Osteocyte (in vitro differentiated cells): ENCODE measurements around the gene GRIA3. TPM values are rescaled to one million over a fixed set of nuclear protein-coding genes. Genes with fewer than 3 reads are reported as not detected.

Experiments
- DNase-seq: peaks from one replicate; pipeline ENCODE4 v3.0.0; 2021; ENCODE audit warnings: mixed read lengths; ENCODE audit not compliant: unreplicated experiment; ENCODE audit errors: extremely low spot score
- H3K27ac Mint-ChIP-seq: one replicate; pipeline ENCODE4 v1.8.0; 2021; ENCODE audit warnings: mild to moderate bottlenecking, mixed read lengths; ENCODE audit not compliant: unreplicated experiment
- H3K27me3 Mint-ChIP-seq: one replicate; pipeline ENCODE4 v1.8.0; 2021; ENCODE audit warnings: mixed read lengths; ENCODE audit not compliant: unreplicated experiment
- H3K36me3 Mint-ChIP-seq: one replicate; pipeline ENCODE4 v1.8.0; 2021; ENCODE audit warnings: mixed read lengths; ENCODE audit not compliant: unreplicated experiment
- H3K4me1 Mint-ChIP-seq: one replicate; pipeline ENCODE4 v1.8.0; 2021; ENCODE audit warnings: mixed read lengths; ENCODE audit not compliant: unreplicated experiment
- H3K4me3 Mint-ChIP-seq: one replicate; pipeline ENCODE4 v1.8.0; 2021; ENCODE audit warnings: mild to moderate bottlenecking, moderate library complexity, mixed read lengths; ENCODE audit not compliant: unreplicated experiment
- H3K9me3 Mint-ChIP-seq: one replicate; pipeline ENCODE4 v1.8.0; 2021; ENCODE audit warnings: mixed read lengths; ENCODE audit not compliant: unreplicated experiment
- CTCF ChIP-seq: fragments of 200-600 bp; sonication (generic); IDR thresholded peaks from 2 replicates; pipeline ENCODE4 v1.5.0; 2021; ENCODE audit warnings: antibody characterized with exemption, mild to moderate bottlenecking, moderate library complexity
- total RNA-seq: library from RNA; stranded (reverse); gene quantifications from 2 replicates; pipeline ENCODE4 v1.2.1, GENCODE V29; 2021

GRIA3 gene
- total RNA-seq, 1 donor from 2014 or later, result not detected

- no peak for DNase-seq
- no peak overlapping the region for H3K27ac Mint-ChIP-seq
- H3K27me3 Mint-ChIP-seq, result no peaks in the 10 kb centered on the region
- H3K36me3 Mint-ChIP-seq, result no peaks in the 10 kb centered on the region
- H3K4me3 Mint-ChIP-seq, result no peak overlapping the region
- peaks cover 4% of the 10 kb centered on the region for H3K9me3 Mint-ChIP-seq
- H3K4me1 Mint-ChIP-seq, result no peaks in the 10 kb centered on the region
- TF ChIP-seq CTCF, result no peak
Observed at GRCh38 chrX:123322536-123322935, 138.5 kb downstream of the GRIA3 start.

- H3K36me3 Mint-ChIP-seq, result no peaks in the 10 kb centered on the region
- H3K4me3 Mint-ChIP-seq, result no peak overlapping the region
- TF ChIP-seq CTCF, result no peak
- peaks cover 3% of the 10 kb centered on the region for H3K9me3 Mint-ChIP-seq
- H3K27me3 Mint-ChIP-seq, result no peaks in the 10 kb centered on the region
- DNase-seq, result no peak
- no peak overlapping the region for H3K27ac Mint-ChIP-seq
- H3K4me1 Mint-ChIP-seq, result no peaks in the 10 kb centered on the region
Observed at GRCh38 chrX:123324625-123325024, 140.5 kb downstream of the GRIA3 start.

- H3K27ac Mint-ChIP-seq, result no peak overlapping the region
- peaks cover 5% of the 10 kb centered on the region for H3K9me3 Mint-ChIP-seq
- no peak overlapping the region for H3K4me3 Mint-ChIP-seq
- no peak for DNase-seq
- no peaks in the 10 kb centered on the region for H3K27me3 Mint-ChIP-seq
- no peak for TF ChIP-seq CTCF
- H3K36me3 Mint-ChIP-seq, result no peaks in the 10 kb centered on the region
- H3K4me1 Mint-ChIP-seq, result no peaks in the 10 kb centered on the region
Observed at GRCh38 chrX:123330229-123330942, 146.3 kb downstream of the GRIA3 start.

GRCh38 chrX:123331349-123331748 is 147.3 kb downstream of the GRIA3 start:
- no peak for DNase-seq
- H3K36me3 Mint-ChIP-seq, result no peaks in the 10 kb centered on the region
- no peak overlapping the region for H3K27ac Mint-ChIP-seq
- H3K4me3 Mint-ChIP-seq, result no peak overlapping the region
- no peak for TF ChIP-seq CTCF
- H3K9me3 Mint-ChIP-seq, result peaks cover 5% of the 10 kb centered on the region
- H3K4me1 Mint-ChIP-seq, result no peaks in the 10 kb centered on the region
- no peaks in the 10 kb centered on the region for H3K27me3 Mint-ChIP-seq

- Mint-ChIP-seq H3K36me3 (no peaks in the 10 kb centered on the region), H3K4me1 (no peaks in the 10 kb centered on the region), H3K4me3 (no peak overlapping the region), H3K27me3 (no peaks in the 10 kb centered on the region), H3K27ac (no peak overlapping the region), H3K9me3 (peaks cover 5% of the 10 kb centered on the region)
- TF ChIP-seq CTCF, result no peak
- no peak for DNase-seq
Observed at GRCh38 chrX:123331859-123332258, 147.8 kb downstream of the GRIA3 start.
